GM12874 (cell line): ENCODE measurements around the gene TBC1D22A.

ENCODE experiments used
- TF ChIP-seq, protein P1 (sequence below): IDR thresholded peaks from 2 replicates; pipeline ENCODE4 v1.5.1; 2011; ENCODE audit warnings: low read depth, mild to moderate bottlenecking, control low read depth, low read length, moderate library complexity; ENCODE audit not compliant: insufficient read depth

The TBC1D22A gene

DNA sequence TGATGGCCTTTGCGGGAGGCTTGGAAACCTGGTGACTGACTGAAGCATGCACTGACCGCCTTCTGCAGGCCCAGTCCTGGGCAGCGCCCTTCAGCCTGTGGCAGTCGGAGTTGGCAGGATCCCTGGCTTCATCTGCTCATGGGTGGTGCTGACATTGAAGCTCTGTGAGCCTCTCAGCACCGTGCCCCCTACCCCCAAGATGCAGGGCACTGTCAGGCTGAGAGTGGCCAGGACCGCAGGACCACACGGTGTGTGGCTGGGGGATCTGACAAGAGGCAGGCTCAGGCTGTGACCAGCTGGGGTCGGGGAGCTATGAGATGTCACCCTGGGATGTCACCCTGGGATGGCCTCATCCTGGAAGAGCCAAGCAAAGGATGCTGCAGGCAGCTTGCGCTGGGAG, 32.7 kb downstream of the TBC1D22A start:
- TF ChIP-seq, protein P1, sequence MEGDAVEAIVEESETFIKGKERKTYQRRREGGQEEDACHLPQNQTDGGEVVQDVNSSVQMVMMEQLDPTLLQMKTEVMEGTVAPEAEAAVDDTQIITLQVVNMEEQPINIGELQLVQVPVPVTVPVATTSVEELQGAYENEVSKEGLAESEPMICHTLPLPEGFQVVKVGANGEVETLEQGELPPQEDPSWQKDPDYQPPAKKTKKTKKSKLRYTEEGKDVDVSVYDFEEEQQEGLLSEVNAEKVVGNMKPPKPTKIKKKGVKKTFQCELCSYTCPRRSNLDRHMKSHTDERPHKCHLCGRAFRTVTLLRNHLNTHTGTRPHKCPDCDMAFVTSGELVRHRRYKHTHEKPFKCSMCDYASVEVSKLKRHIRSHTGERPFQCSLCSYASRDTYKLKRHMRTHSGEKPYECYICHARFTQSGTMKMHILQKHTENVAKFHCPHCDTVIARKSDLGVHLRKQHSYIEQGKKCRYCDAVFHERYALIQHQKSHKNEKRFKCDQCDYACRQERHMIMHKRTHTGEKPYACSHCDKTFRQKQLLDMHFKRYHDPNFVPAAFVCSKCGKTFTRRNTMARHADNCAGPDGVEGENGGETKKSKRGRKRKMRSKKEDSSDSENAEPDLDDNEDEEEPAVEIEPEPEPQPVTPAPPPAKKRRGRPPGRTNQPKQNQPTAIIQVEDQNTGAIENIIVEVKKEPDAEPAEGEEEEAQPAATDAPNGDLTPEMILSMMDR, result no peak

DNA sequence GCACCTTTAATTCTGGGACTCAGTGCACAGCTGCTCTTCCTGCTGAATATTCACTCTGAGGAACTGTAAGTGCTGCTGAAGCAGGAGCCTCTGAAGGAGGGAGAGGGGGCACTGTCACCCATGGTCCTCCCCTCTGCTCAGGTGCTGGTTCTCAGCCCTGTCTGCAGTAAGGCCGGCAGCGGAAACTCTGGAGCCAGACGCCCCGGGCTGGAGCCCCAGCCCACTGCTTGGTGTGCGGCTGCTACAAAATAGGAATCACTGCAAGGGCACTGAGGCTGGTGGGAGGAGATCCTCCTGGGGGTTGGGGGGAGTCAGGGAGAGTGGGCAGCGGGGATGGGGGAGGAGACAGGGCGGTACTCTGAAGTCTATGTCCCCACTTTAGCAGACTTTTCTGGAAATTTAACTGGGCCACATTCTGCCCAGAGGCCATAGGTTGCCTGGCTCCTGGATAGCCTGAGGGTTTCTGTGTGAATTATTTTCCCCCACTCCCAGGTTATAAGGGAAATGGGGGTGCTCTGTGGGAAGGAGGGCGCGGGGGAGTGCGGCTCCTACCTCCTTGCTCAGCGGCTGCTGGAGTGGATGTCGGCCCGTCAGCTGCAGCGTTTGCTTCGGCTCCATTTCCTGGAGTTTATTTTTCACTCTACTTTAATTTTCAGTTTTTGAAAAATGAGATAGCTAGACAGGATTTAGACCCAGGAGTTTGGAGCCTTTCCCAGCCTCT, 33.6 kb downstream of the TBC1D22A start:
- TF ChIP-seq, protein P1, result no peak

DNA sequence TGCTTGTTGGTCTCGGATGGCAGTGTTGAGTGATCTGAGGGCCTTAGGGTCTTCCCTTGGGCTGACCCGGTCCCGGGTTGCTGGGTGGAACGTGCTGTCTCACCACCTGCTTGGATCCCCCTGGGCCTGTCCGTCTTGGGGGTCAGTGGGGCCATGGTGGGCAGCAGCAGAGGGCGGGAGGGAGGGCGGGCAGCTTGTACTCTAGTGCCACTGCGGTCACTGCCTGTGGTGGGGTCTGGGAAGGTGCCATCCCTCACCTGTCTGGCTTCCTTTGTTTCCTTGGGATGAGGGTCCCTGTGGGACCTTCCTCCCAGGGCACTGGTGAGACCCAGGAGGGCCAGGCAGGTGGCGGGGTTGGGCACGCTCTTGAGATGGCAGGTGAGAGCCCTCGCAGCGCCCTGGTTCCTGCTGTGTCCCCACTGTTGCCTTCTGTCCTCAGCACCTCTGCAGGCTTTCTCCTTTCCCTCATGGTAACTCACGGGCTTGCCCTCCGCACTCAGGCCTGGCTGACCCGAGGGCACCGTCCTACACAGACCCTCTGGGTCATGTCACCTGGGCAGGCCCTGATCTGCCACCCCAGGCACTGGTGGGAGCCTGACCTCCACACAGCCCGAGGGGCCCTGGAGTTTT, 34.2 kb downstream of the TBC1D22A start:
- TF ChIP-seq, protein P1, result no peak

DNA sequence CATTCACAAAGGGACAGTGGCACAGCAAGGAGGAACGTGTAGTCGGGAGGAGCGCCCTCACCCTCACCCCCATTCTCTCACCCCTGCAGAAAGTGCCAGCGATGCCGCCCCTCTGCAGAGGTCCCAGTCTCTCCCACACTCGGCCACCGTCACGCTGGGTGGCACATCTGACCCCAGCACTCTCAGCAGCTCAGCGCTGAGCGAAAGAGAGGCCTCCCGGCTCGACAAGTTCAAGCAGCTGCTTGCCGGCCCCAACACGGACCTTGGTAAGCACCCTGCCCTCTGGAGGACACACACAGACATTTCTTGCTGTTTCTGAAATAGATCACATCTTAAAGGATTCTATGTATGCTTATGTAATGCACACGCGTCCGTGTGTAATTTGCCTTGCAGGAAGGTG, 34.9 kb downstream of the TBC1D22A start:
- TF ChIP-seq, protein P1, result no peak

DNA sequence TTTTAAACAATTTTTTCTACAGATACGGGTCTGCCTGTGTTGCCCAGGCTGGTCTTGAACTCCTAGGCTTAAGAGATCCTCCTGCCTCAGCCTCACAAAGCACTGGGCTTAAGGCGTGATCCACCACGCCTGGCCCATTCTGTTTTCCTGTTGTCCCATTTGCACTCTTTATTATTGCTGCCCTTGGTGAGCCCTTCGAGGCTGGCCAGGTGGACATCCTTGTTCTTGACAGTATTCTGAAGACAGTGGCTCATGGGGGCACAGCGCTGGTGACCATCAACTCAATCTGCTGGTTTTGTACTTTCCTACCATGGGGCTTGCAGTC, 35.6 kb downstream of the TBC1D22A start:
- TF ChIP-seq, protein P1, result no peak

DNA sequence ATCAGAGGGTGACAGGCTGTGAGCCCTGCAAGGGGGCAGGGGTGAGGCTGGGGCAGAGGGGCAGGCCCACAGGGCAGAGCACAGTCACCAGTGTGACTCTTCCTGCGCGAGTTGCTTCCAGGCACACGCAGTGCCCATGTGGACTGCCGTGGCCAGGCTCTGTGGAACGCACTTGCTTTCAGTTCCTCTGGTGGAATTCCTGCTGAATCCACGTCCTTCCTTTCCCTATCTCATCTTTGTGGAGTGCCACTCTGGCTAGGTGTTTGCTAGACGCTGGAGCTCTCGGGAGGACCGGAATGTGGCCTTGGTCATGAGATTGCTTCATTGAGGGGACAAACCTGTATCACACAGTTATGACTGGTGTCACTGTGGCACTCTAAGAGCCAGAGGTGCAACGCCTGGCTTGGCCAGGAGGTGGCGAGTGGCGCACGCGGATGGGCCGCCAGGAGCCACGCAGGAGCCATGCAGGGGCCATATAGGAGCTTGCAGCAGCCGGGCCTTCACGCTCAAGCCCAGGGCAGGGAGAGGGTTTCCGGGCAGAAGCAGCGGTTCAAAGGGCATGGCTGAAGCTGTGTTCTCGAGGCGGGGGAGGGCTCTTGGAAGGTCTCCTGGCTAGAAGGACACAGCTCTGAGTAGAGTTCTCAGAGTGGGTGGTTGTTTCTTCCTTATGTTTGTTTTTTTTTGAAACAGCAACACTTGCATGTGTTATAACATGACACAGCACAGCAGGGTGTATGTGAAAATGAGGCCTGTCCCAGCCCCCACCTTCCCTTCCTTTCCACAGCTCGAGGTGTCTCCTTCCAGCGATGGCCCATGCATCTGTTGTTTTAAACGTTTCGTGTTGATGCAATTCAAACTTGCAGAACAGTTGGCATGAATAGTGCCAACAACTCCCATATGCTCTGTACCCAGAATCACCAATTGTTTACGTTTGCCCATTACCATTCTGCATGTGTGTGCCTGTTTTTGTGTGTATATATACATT, 36.2 kb downstream of the TBC1D22A start:
- TF ChIP-seq, protein P1, result peak; percentile 92

DNA sequence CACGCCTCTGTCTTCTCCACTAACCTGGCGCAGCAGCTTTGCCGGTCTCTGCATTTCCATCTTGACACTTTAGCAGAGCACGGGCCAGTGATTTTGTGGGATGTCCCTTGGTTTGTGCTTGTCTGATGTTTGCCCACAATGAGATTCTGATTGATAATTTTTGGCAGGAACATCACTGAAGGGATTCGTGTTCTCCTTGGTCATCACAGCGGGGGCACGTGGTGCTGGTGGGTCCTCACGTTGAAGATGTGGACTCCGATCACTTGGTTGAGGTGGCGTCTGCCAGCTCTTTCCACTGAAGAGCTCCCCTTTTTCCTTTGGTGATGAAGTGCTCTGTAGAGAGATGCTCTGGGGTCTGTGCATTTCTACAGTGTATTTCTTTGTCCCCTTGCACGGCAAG, 37.2 kb downstream of the TBC1D22A start:
- TF ChIP-seq, protein P1, result no peak
